Measurements from ENCODE around the gene CENPV.
"Not testable (repeated sequence)": the region's sequence is repeated elsewhere in the genome, so short reads cannot be mapped to it uniquely, and the experiment has no call there.

CENPV gene

GRCh38 chr17:16306211-16306610 lies 47.1 kb downstream of the CENPV start:
- DNase-seq, result no peak

- DNase-seq, result no peak
These were observed 48.4 kb downstream of the CENPV start for GRCh38 chr17:16304830-16305229.

DNA sequence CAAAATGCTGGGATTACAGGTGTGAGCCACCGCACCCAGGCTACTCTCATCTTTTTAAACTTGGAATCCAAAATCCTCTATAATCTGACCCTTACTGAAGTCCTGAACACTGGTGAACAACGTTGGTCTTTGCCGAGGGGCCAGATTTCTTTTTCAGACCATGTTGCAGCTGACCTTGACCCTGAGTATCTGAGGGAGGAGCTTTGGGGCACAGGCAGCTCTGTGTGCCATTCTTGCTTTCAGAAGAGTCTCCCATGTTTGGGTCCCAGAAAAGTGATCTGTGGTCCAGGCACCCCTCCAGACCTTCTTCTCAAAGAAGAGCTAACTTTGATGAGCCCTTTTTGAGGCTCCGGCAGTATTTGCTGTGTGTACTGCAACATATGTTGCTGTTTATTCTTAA lies 50.4 kb downstream of the CENPV start:
- no peak for DNase-seq

DNA sequence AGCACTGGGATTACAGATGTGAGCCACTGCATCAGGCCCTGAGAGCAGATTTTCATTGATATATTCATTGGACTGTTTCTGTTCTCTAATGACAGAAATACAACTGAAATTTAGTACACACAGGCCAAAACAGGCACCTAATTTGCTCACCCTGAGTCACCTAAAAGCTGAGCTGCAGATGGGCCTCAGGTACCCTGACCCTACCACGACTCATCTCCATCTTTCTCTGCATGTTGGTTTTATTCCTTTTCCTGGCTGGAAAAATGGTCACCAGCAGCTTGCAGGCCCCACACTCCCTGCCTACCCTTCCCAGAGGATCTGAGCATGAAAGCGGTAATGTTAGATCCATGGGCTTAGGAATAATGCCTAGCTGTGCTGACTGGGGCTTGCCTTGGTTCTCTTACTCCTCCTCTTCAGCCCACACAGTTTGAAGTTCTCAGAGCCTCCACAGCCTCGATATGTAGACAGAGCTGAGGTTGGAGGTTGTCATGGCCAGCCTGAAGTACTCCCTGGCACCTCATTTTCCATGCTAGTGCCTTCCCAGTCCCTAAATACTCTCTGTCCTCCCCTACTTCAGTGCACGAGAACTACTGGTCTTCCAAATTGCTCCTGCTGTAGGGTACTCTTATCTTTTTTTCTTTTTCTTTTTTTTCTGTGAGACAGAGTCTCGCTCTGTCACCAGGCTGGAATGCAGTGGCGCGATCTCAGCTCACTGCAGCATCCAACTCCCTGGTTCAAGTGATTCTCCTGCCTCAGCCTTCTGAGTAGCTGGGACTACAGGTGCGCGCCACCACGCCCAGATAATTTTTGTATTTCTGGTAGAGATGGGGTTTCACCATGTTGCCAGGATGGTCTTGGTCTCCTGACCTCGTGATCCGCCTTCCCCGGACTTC lies 51.1 kb downstream of the CENPV start:
- no peak for DNase-seq

DNA sequence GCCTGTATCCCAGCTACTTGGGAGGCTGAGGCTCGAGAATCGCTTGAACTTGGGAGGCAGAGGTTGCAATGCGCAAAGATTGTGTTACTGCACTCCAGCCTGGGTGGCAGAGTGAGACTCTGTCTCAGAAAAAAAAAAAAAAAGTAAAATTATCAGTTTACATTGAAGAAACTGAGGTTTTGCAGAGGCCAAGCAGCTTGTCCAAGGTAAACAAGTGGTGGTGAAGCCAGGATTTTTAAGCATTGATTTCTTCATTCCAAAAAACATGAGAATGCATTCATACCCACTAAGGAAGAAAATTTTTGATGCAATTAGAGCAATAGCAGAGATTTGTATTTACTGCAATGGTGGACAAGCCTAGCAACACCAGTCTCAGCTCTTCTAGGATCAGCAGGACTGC lies 52.7 kb downstream of the CENPV start:
- no peak for DNase-seq

DNA sequence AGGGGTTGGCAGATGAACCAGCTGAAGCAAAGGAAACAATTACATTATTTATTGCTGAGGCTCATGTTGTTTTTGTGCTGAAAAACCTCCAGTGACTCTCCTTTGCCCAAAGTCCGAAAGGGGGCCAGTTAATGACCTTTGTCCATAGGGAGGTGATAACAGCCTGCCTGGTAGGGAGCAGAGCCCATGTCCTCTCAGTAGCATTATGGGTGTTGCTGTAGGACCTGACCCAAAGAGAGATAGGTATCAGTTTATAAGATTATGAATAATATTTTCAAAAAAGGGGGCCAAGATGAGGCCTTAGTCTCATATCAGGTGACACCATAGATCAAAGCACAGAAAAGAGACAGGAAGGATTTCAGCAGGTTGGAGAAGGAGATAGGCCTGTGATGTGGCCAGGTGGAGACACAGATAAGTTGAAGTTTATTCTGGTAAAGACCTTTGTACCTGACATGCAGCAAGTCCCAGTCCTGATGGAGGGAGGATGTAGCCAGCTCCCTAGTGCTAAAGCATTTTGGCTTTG lies 55.1 kb downstream of the CENPV start:
- DNase-seq, result peak; percentile 27

GRCh38 chr17:16297367-16298139 lies 55.7 kb downstream of the CENPV start:
- DNase-seq, result no peak

DNA sequence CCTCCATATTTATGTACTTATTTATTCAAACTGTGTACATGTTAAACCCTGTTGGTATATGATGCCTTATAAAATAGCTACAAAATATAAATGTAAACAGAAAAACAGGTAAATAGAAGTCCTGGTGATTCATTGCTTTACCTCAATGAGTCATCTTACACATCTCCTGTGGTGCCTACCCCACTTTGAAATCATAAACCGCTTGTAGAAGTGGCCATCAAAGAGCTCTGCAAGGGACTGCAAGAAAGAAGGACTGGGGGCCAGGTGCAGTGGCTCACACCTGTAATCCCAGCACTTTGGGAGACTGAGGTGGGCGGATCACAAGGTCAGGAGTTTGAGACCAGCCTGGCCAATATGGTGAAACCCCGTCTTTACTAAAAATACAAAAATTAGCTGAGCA lies 57.2 kb downstream of the CENPV start:
- not testable (repeated sequence) for DNase-seq

DNA sequence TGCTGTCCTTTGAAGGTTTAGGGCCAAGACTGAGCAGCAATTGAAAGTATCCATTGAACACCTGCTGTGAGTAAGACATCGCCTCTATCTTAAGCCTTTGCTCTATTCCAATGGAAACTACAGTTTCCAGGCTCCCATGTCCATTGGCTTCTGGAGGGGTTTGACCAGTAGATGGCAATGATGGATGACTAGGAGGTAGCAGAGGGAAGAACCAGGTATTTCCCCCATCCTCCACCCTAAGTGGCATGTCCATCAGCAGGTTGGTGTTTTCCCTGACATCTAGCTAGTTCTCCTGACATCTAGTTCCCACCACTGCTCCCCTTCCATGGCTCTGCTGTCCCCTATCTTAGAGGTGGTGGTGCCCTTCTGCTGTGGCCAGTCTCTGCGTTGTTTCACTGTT lies 58.7 kb downstream of the CENPV start:
- DNase-seq, result no peak

DNA sequence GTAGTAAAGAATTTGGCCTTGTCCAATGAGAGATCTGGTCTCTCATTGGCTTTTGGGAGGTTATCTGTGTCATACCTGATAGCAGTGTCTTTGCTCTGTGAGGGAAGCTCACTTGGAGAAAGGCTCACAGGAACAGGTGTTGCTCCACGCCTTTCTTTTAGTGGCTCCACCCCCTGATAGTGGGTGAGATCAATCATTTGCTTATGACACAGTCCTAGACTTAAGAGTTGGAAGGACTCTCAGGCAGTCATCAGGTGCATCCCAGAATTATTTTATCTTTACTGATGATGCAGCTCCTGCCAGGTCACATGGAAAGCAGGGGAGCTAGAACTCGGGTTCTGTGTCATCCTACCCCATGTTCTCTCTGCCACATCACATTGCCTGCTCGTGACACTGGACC lies 59.3 kb downstream of the CENPV start:
- DNase-seq, result no peak

Measured in hematopoietic multipotent progenitor cell treated with erythropoietin and hydrocortisone succinate and interleukin-3 and kit ligand, for 8 days (in vitro differentiated cells).